DND-41 (cell line): ENCODE results near the gene ATP6AP1.

Experiments used
- ATAC-seq: fragments of 200-7000 bp; cut with Tn5 transposase; 3 replicates; pipeline ENCODE4 v1.9.1; 2021; ENCODE audit warnings: low read depth; ENCODE audit not compliant: insufficient read depth
- DNase-seq: peaks from one replicate; pipeline ENCODE4 v3.0.0-alpha.2; 2020
- H2AFZ ChIP-seq: 2 replicates; pipeline ENCODE4 v1.6.0; 2012; ENCODE audit warnings: low read depth, low read length
- H3K27ac ChIP-seq: 2 replicates; pipeline ENCODE4 v1.5.1; 2012; ENCODE audit warnings: low read length, inconsistent platforms
- H3K27me3 ChIP-seq: fragments of 200-600 bp; sonication (generic); 2 replicates; pipeline ENCODE4 v1.6.0; 2012; ENCODE audit warnings: low read length, mild to moderate bottlenecking, inconsistent platforms; ENCODE audit not compliant: insufficient read depth, poor library complexity
- H3K36me3 ChIP-seq: 2 replicates; pipeline ENCODE4 v1.5.1; 2012; ENCODE audit warnings: low read length, inconsistent platforms; ENCODE audit not compliant: insufficient read depth
- H3K4me1 ChIP-seq: 2 replicates; pipeline ENCODE4 v1.5.1; 2012; ENCODE audit warnings: mild to moderate bottlenecking, low read length; ENCODE audit not compliant: insufficient read depth
- H3K4me2 ChIP-seq: 2 replicates; pipeline ENCODE4 v1.6.0; 2012; ENCODE audit warnings: mild to moderate bottlenecking, moderate library complexity, low read length, inconsistent platforms; ENCODE audit not compliant: insufficient read depth
- H3K4me3 ChIP-seq, 2 experiments: fragments of 200-600 bp in 1 of 2; shearing (Covaris generic) in 1 of 2; 2 replicates each; pipeline ENCODE4 v1.5.1; 2012 to 2016; ENCODE audit warnings: inconsistent platforms in 2 of 2, low read length in 2 of 2, mild to moderate bottlenecking in 2 of 2, low read depth in 1 of 2, moderate library complexity in 1 of 2
- H3K79me2 ChIP-seq: 2 replicates; pipeline ENCODE4 v1.6.0; 2012; ENCODE audit warnings: low read length, inconsistent platforms; ENCODE audit not compliant: insufficient read depth
- H3K9ac ChIP-seq: 2 replicates; pipeline ENCODE4 v1.6.0; 2012; ENCODE audit warnings: low read depth, mild to moderate bottlenecking, inconsistent platforms, low read length, moderate library complexity
- H3K9me3 ChIP-seq: 2 replicates; pipeline ENCODE4 v1.5.1; 2012; ENCODE audit warnings: low read length, moderate library complexity, mild to moderate bottlenecking, inconsistent platforms; ENCODE audit not compliant: insufficient read depth, severe bottlenecking
- H4K20me1 ChIP-seq: 2 replicates; pipeline ENCODE4 v1.6.0; 2012; ENCODE audit warnings: low read length; ENCODE audit not compliant: insufficient read depth
- CTCF ChIP-seq: IDR thresholded peaks from 2 replicates; pipeline ENCODE4 v1.5.1; 2012; ENCODE audit warnings: borderline replicate concordance, low read length, moderate library complexity, mild to moderate bottlenecking; ENCODE audit not compliant: poor library complexity, severe bottlenecking; ENCODE audit errors: extremely low read depth
- EZH2 ChIP-seq: IDR thresholded peaks from 3 replicates; pipeline ENCODE4 v1.6.1; 2012; ENCODE audit warnings: borderline replicate concordance, low read depth, mild to moderate bottlenecking, moderate library complexity, low read length, inconsistent platforms; ENCODE audit not compliant: severe bottlenecking

The ATP6AP1 gene

GRCh38 chrX:154429711-154430110 is 1.2 kb downstream of the ATP6AP1 start:
- no peak for ATAC-seq
- no peak overlapping the region for H3K27ac ChIP-seq
- peaks cover 34% of the 10 kb centered on the region for H3K4me1 ChIP-seq
- peak overlapping the region; percentile 86 for H3K4me2 ChIP-seq
- H3K4me3 ChIP-seq: peak overlapping the region in 1 of 2 experiments; percentile 88; a peak in 2 of 4 replicates
- TF ChIP-seq CTCF (no peak), EZH2 (no peak)
- H3K9ac ChIP-seq: peak overlapping the region; percentile 79; the same call in 1 of the 2 replicates
- no peaks in the 10 kb centered on the region for H3K27me3 ChIP-seq
- H3K9me3 ChIP-seq: no peaks in the 10 kb centered on the region
- peaks cover 30% of the 10 kb centered on the region for H3K79me2 ChIP-seq
- H3K36me3 ChIP-seq: peaks cover 32% of the 10 kb centered on the region
- no peaks in the 10 kb centered on the region for H4K20me1 ChIP-seq
- no peak overlapping the region for H2AFZ ChIP-seq
- no peak for DNase-seq

GRCh38 chrX:154430479-154430878 is 2.0 kb downstream of the ATP6AP1 start:
- no peaks in the 10 kb centered on the region for H3K27me3 ChIP-seq
- no peak overlapping the region for H3K4me3 ChIP-seq
- peaks cover 39% of the 10 kb centered on the region for H3K36me3 ChIP-seq
- DNase-seq (no peak), ATAC-seq (no peak)
- H3K4me1 ChIP-seq: peaks cover 34% of the 10 kb centered on the region
- H3K9me3 ChIP-seq: no peaks in the 10 kb centered on the region
- H3K27ac ChIP-seq: no peak overlapping the region
- no peaks in the 10 kb centered on the region for H4K20me1 ChIP-seq
- H3K79me2 ChIP-seq: peaks cover 30% of the 10 kb centered on the region
- H2AFZ ChIP-seq: no peak overlapping the region
- no peak overlapping the region; the same call in 1 of the 2 replicates for H3K4me2 ChIP-seq
- no peak overlapping the region for H3K9ac ChIP-seq
- TF ChIP-seq CTCF: no peak
- no peak for TF ChIP-seq EZH2

- H3K9ac ChIP-seq: no peak overlapping the region
- H3K9me3 ChIP-seq: no peaks in the 10 kb centered on the region
- no peak for ATAC-seq
- H3K4me2 ChIP-seq: no peak overlapping the region
- TF ChIP-seq CTCF (no peak), EZH2 (no peak)
- H3K4me3 ChIP-seq: no peak overlapping the region
- H3K36me3 ChIP-seq: peaks cover 44% of the 10 kb centered on the region
- peaks cover 38% of the 10 kb centered on the region for H3K4me1 ChIP-seq
- no peaks in the 10 kb centered on the region for H3K27me3 ChIP-seq
- H3K79me2 ChIP-seq: peaks cover 30% of the 10 kb centered on the region
- no peak overlapping the region for H3K27ac ChIP-seq
- H2AFZ ChIP-seq: no peak overlapping the region
- no peak for DNase-seq
- H4K20me1 ChIP-seq: no peaks in the 10 kb centered on the region
These were observed 2.4 kb downstream of the ATP6AP1 start for GRCh38 chrX:154430916-154431315.

GRCh38 chrX:154431341-154431740 is 2.9 kb downstream of the ATP6AP1 start:
- Histone ChIP-seq H3K9me3 (no peaks in the 10 kb centered on the region), H3K36me3 (peaks cover 45% of the 10 kb centered on the region), H3K4me3 (no peak overlapping the region), H3K4me2 (no peak overlapping the region), H4K20me1 (no peaks in the 10 kb centered on the region), H2AFZ (no peak overlapping the region), H3K79me2 (peaks cover 30% of the 10 kb centered on the region), H3K27ac (no peak overlapping the region), H3K27me3 (no peaks in the 10 kb centered on the region), H3K4me1 (peaks cover 41% of the 10 kb centered on the region), H3K9ac (no peak overlapping the region)
- TF ChIP-seq CTCF (no peak), EZH2 (no peak)
- DNase-seq (no peak), ATAC-seq (no peak)
